Right ventricle myocardium superior (tissue), 1 donor: ENCODE measurements around the gene OSR1. TPM values are rescaled to one million over a fixed set of nuclear protein-coding genes. Genes with fewer than 3 reads are reported as not detected.
"Not testable (repeated sequence)": the region's sequence is repeated elsewhere in the genome, so short reads cannot be mapped to it uniquely, and the experiment has no call there.

Experiments used
- ATAC-seq: fragments of 200-7000 bp; cut with Tn5 transposase; one replicate; pipeline ENCODE4 v1.9.1; 2020; ENCODE audit warnings: mild to moderate bottlenecking; ENCODE audit not compliant: poor library complexity
- DNase-seq: peaks from one replicate; pipeline ENCODE4 v3.0.0-alpha.2; 2020
- intact Hi-C: fragments of 100-400 bp; cut with DNase I; formaldehyde crosslinking; loops from one replicate; pipeline ENCODE4 v1.11.2; 2022
- microRNA-seq: library from miRNA; unstranded; fragments of <30 nt; microRNA quantifications from one replicate; pipeline ENCODE4 v1.2.0, GENCODE V29; 2020
- total RNA-seq: library from RNA; stranded (reverse); fragmentation: NEBNext Ultra II Directional; extraction: Animal tissue kit (Norgen Biotek cat#: 25700); gene quantifications from one replicate; pipeline ENCODE4 v1.2.1, GENCODE V29; 2021
- donor health status: DM: no; HTN: yes; CAD: no; lungs with severe emphysema.

The OSR1 gene
- total RNA-seq, 1 donor from 2014 or later, result 5.4 TPM

DNA sequence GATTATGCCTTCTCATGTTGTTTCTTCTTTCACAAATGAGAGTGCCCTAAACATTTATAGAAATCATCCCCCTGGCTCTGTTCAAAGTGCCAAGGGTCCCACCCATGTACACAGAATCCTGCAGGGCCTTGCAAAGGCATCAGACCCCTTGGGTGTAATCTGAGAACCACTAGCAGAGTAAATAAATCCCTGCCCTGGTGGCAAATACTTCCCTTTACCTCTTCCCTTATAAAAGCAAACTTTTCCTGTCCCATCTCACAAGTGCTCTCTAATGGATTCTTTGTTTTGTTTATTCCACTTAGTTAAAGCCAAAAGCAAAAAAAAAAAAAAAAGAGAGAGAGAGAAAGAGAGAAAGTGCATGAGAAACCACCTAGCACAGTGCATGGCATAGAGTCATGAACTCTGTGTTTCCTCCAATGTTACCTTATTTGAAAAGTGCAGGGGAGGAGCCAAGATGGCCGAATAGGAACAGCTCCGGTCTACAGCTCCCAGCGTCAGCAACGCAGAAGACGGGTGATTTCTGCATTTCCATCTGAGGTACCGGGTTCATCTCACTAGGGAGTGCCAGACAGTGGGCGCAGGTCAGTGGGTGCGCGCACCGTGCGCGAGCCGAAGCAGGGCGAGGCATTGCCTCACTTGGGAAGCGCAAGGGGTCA is 52.9 kb downstream of the OSR1 start:
- ATAC-seq, intact Hi-C loops, DNase-seq: not testable (repeated sequence)

DNA sequence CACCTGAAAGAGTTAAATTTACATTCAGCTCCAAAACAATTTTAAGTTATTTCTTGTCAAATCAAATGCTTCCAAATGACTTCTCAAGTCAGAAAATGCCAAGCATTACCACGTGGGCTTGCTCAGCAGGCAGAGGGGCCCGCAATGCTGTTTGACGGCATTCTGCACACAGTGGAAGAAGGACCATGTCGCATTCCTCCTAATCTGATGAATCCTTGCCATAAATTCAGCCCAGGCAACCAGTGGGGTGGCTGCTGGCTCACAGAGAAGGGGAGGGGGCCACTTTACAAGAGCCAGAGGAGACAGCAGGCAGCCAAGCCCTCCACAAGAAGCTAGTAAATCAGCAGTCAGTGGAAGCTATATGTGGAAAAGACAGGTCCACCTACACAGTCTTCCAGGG is 56.7 kb downstream of the OSR1 start:
- DNase-seq, result no peak
- intact Hi-C loops, result no loop called here
- ATAC-seq, result no peak

Small RNAs within 50 kb of the gene (microRNA-seq; reads per million reads assigned to microRNA genes)
- not detected for gene MIR4757
